Right atrium auricular region (tissue), 2 donors: ENCODE results near the gene COA8. TPM values are rescaled to one million over a fixed set of nuclear protein-coding genes. Genes with fewer than 3 reads are reported as not detected.
A peak's percentile ranks its signal among the peaks of the same experiment; 100 is the strongest.

Experiments used
- DNase-seq: peaks from one replicate; pipeline ENCODE4 v3.0.0-alpha.2; 2019; ENCODE audit warnings: low spot score
- H3K27ac ChIP-seq, 2 donors: fragments of 200-600 bp; sonication (generic); 1 replicate in 1 of 2; 2 replicates in 1 of 2; pipeline ENCODE4 v1.5.1; 2016 to 2019
- H3K27me3 ChIP-seq, 2 donors: fragments of 200-600 bp; sonication (generic); one replicate each; pipeline versions ENCODE4 v1.5.1 to v1.6.0; 2017 to 2019
- H3K36me3 ChIP-seq: fragments of 200-600 bp; sonication (generic); one replicate; pipeline ENCODE4 v1.5.1; 2016
- H3K4me1 ChIP-seq, 2 donors: fragments of 200-600 bp; sonication (generic); one replicate each; pipeline versions ENCODE4 v1.5.1 to v1.6.0; 2017 to 2019
- H3K4me3 ChIP-seq, 2 donors: fragments of 200-600 bp; sonication (generic); 1 replicate in 1 of 2; 2 replicates in 1 of 2; pipeline ENCODE4 v1.5.1; 2017 to 2019; ENCODE audit warnings: mild to moderate bottlenecking in 1 of 2, moderate library complexity in 1 of 2
- H3K9me3 ChIP-seq, 2 donors: fragments of 200-600 bp; sonication (generic); one replicate each; pipeline ENCODE4 v1.5.1; 2019
- total RNA-seq, 2 donors: library from RNA; depleted of rRNA; stranded (reverse); fragments of >200 nt; gene quantifications; one replicate each; pipeline ENCODE4 v1.1.0, GENCODE V29; 2016
- TF ChIP-seq, protein P1 (sequence below), 2 donors: fragments of 200-600 bp; sonication (generic); IDR thresholded peaks; one replicate each; pipeline ENCODE4 v1.5.1; 2019; ENCODE audit warnings: antibody characterized with exemption in 2 of 2

Gene COA8
- total RNA-seq, 2 donors from 2014 or later: 21.3 to 53.2 TPM

- Histone ChIP-seq H3K4me1 (peaks cover 0 to 70% of the 10 kb centered on the region in 2 donors), H3K4me3 (no peak overlapping the region), H3K27me3 (no peaks in the 10 kb centered on the region), H3K36me3 (no peaks in the 10 kb centered on the region), H3K27ac (no peak overlapping the region), H3K9me3 (no peaks in the 10 kb centered on the region)
- DNase-seq: no peak
- TF ChIP-seq, protein P1, sequence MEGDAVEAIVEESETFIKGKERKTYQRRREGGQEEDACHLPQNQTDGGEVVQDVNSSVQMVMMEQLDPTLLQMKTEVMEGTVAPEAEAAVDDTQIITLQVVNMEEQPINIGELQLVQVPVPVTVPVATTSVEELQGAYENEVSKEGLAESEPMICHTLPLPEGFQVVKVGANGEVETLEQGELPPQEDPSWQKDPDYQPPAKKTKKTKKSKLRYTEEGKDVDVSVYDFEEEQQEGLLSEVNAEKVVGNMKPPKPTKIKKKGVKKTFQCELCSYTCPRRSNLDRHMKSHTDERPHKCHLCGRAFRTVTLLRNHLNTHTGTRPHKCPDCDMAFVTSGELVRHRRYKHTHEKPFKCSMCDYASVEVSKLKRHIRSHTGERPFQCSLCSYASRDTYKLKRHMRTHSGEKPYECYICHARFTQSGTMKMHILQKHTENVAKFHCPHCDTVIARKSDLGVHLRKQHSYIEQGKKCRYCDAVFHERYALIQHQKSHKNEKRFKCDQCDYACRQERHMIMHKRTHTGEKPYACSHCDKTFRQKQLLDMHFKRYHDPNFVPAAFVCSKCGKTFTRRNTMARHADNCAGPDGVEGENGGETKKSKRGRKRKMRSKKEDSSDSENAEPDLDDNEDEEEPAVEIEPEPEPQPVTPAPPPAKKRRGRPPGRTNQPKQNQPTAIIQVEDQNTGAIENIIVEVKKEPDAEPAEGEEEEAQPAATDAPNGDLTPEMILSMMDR (IDR thresholded peaks at IDR 0.05): no peak
Observed at GRCh38 chr14:103547941-103548462, 14.8 kb upstream of the COA8 start.

- TF ChIP-seq, protein P1 (IDR thresholded peaks at IDR 0.05): no peak
- no peaks in the 10 kb centered on the region for H3K9me3 ChIP-seq
- H3K4me3 ChIP-seq: no peak overlapping the region
- peak overlapping the region; percentile 90 to 98 for H3K27ac ChIP-seq
- no peak for DNase-seq
- peaks cover 0 to 69% of the 10 kb centered on the region in 2 donors for H3K4me1 ChIP-seq
- H3K27me3 ChIP-seq: no peaks in the 10 kb centered on the region
- H3K36me3 ChIP-seq: no peaks in the 10 kb centered on the region
Observed at GRCh38 chr14:103548463-103549351, 14.1 kb upstream of the COA8 start.

DNA sequence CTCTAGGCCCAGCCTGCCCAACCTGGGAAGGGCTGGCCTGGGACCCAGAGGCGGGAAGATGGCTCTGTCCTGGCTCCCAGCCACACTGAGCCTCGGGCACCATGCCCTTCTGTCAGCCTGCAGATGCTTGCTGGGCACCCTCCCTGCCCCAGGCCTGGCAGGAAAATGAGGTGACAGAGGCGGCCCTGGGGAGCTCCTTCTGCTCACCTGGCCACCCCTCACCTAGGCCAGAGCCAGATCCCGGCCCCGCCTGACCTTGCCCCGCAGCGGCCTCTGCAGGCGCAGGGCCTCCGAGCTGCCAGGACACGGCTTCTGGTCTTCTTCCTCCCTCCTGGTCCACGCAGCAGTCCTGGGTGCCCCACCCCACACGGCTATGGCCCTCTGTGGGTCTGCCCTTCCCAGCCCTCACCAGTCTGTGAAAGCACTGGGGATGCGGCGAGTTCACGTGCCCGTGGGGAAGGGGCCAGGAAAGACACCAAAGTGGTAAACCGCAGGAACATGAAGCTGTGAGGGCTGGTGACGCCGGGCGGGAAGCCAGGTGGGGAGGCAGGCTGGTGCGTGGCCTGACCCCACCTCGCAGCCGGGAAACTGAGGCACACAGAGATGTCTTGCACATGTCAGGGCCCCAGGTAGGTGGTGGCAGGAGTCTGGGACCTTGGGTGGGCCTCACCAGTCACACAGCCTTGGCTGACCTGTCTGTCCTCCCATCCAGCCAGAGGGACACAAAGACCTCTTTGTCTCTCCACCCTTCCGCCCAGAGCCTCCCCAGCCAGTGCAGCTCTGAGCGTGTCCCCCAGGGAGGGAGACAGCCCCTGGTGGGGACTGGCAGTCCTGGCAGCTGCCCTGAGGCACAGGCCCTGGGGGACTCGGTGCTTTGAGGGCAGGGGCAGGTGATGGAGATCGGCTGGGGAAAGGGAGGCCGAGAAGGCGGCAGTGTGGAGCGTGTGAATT lies 13.1 kb upstream of the COA8 start:
- Histone ChIP-seq H3K9me3 (no peaks in the 10 kb centered on the region), H3K36me3 (no peaks in the 10 kb centered on the region), H3K27ac (peak overlapping the region; percentile 90 to 98), H3K4me3 (peak overlapping the region in 1 of 2 donors; percentile 42), H3K27me3 (no peaks in the 10 kb centered on the region), H3K4me1 (peaks cover 0 to 61% of the 10 kb centered on the region in 2 donors)
- no peak for DNase-seq
- TF ChIP-seq, protein P1 (IDR thresholded peaks at IDR 0.05): no peak

DNA sequence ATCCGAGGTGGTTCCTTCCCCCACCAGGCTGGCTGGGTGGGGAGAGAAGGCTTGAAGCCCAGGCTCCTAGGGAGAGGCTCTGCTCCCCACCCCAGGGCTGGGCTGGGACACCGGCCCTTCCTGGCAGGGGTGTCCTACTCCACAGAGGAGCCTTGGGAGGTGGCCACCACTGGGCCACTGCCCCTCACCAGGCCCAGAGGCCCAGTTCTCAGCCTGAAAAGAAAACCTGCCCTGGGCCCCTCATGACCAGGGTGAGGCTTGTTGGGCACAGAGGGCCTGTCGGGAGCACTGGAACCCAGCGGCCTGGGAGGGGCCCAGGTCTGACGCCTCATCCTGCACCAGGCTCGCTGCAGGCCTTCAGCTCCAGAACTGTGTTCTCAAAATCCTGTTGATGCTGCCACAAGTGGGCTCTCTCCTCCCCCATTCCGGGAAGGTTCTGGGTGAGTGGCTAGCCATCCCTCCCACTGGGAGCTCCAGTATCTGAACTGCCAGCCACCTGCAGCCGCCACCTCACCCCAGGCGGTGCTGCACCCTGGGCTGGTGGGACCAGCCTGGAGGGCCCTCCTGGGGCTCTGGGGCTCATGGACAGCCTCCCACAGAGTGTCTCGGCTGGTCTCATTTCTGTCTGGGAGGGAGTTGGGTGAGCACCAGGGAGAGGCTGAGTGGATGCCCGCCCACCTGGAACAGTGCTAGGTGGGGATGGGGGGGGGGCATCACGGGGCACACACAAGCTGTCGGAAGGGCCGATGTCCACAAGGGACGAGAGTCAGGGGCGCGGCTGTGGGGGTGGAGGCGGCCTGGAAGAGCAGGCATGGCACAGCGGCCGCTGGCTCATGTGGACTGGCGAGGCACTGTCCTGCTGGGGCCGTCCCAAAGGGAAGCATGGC lies 12.1 kb upstream of the COA8 start:
- Histone ChIP-seq H3K36me3 (no peaks in the 10 kb centered on the region), H3K27ac (peak overlapping the region; percentile 90 to 98), H3K27me3 (no peaks in the 10 kb centered on the region), H3K9me3 (no peaks in the 10 kb centered on the region), H3K4me3 (peak overlapping the region; percentile 17 to 42), H3K4me1 (peaks cover 0 to 61% of the 10 kb centered on the region in 2 donors)
- TF ChIP-seq, protein P1 (IDR thresholded peaks at IDR 0.05): no peak
- no peak for DNase-seq

- DNase-seq: peak; percentile 92
- TF ChIP-seq, protein P1 (IDR thresholded peaks at IDR 0.05): no peak
- Histone ChIP-seq H3K27me3 (no peaks in the 10 kb centered on the region), H3K9me3 (no peaks in the 10 kb centered on the region), H3K4me3 (peak overlapping the region; percentile 17 to 42), H3K4me1 (peaks cover 0 to 62% of the 10 kb centered on the region in 2 donors), H3K27ac (peak overlapping the region; percentile 90 to 98), H3K36me3 (no peaks in the 10 kb centered on the region)
Observed at GRCh38 chr14:103551338-103551762, 11.4 kb upstream of the COA8 start.
